GM03348 (cell line): ENCODE measurements around the gene HMX3.

Experiments used
- DNase-seq: peaks from one replicate; pipeline ENCODE4 v3.0.0; 2012; ENCODE audit warnings: low spot score

HMX3 gene

GRCh38 chr10:123135415-123136141, at the start of gene HMX3:
Gene HMX3 (plus strand): TSS chr10:123135970. CDS start chr10:123136051, 81 bp downstream.
- peak; percentile 45 for DNase-seq

- DNase-seq, result no peak
Observed at GRCh38 chr10:123086281-123086680, 49.5 kb upstream of the HMX3 start.

- DNase-seq, result no peak
Observed at GRCh38 chr10:123087348-123087747, 48.4 kb upstream of the HMX3 start.

- DNase-seq, result no peak
Observed at GRCh38 chr10:123087786-123088185, 48.0 kb upstream of the HMX3 start.

GRCh38 chr10:123092635-123093414, 42.9 kb upstream of the HMX3 start:
- DNase-seq, result no peak

- DNase-seq, result no peak
Observed at GRCh38 chr10:123093489-123093888, 42.3 kb upstream of the HMX3 start.

GRCh38 chr10:123096452-123096851, 39.3 kb upstream of the HMX3 start:
- DNase-seq, result no peak

- DNase-seq, result no peak
Observed at GRCh38 chr10:123097039-123097438, 38.7 kb upstream of the HMX3 start.

- DNase-seq, result no peak
Observed at GRCh38 chr10:123100030-123100762, 35.6 kb upstream of the HMX3 start.

GRCh38 chr10:123101872-123102271, 33.9 kb upstream of the HMX3 start:
- DNase-seq, result no peak

GRCh38 chr10:123102673-123103072, 33.1 kb upstream of the HMX3 start:
- DNase-seq, result no peak

- no peak for DNase-seq
Observed at GRCh38 chr10:123103944-123104343, 31.8 kb upstream of the HMX3 start.

- no peak for DNase-seq
Observed at GRCh38 chr10:123109466-123109865, 26.3 kb upstream of the HMX3 start.

GRCh38 chr10:123117644-123118417, 17.9 kb upstream of the HMX3 start:
- no peak for DNase-seq

- DNase-seq, result no peak
Observed at GRCh38 chr10:123119081-123119480, 16.7 kb upstream of the HMX3 start.

- no peak for DNase-seq
Observed at GRCh38 chr10:123126246-123126645, 9.5 kb upstream of the HMX3 start.

- DNase-seq, result no peak
Observed at GRCh38 chr10:123129618-123130271, 6.0 kb upstream of the HMX3 start.

- peak; percentile 91 for DNase-seq
Observed at GRCh38 chr10:123132576-123133477, 2.9 kb upstream of the HMX3 start.

GRCh38 chr10:123133541-123134342, 2.0 kb upstream of the HMX3 start:
- DNase-seq, result no peak
